HepG2 (cell line): ENCODE measurements around the gene LTC4S. TPM values are rescaled to one million over a fixed set of nuclear protein-coding genes. Genes with fewer than 3 reads are reported as not detected.

Experiments used
- DNMT3B ChIP-seq: conservative IDR thresholded peaks from 2 replicates; pipeline ENCODE4 v1.6.1; 2016; ENCODE audit warnings: missing biosample characterization, control low read depth
- FIP1L1 ChIP-seq: fragments of 200-400 bp; formaldehyde crosslinking; IDR thresholded peaks from 2 replicates; pipeline ENCODE4 v1.6.1; 2018; ENCODE audit warnings: low read depth, mild to moderate bottlenecking, low read length, moderate library complexity, borderline replicate concordance; ENCODE audit not compliant: insufficient read depth
- FOXO1 ChIP-seq: sonication (generic); formaldehyde crosslinking; IDR thresholded peaks from 2 replicates; pipeline ENCODE4 v1.4.0; 2020; ENCODE audit warnings: missing genetic modification reagents
- HNF4G ChIP-seq, 2 experiments: sonication (generic) in 1 of 2; formaldehyde crosslinking in 1 of 2; IDR thresholded peaks; 2 replicates each; pipeline versions ENCODE4 v1.4.0 to v1.6.1; 2011 to 2020; ENCODE audit warnings: borderline replicate concordance in 2 of 2, low read depth in 2 of 2, mild to moderate bottlenecking in 2 of 2, low read length in 1 of 2, missing genetic modification reagents in 1 of 2, moderate library complexity in 1 of 2
- ISL2 ChIP-seq: sonication (generic); formaldehyde crosslinking; IDR thresholded peaks from 2 replicates; pipeline ENCODE4 v1.5.0; 2020; ENCODE audit warnings: missing genetic modification reagents
- JUN ChIP-seq: sonication (generic); formaldehyde crosslinking; IDR thresholded peaks from 2 replicates; pipeline ENCODE4 v1.4.0; 2020; ENCODE audit warnings: mild to moderate bottlenecking, missing genetic modification reagents
- KDM5A ChIP-seq: fragments of 200-600 bp; sonication (generic); IDR thresholded peaks from 2 replicates; pipeline ENCODE4 v1.7.0; 2018; ENCODE audit warnings: antibody characterized with exemption, mild to moderate bottlenecking, low read length, borderline replicate concordance
- NCOR1 ChIP-seq: fragments of 200-600 bp; sonication (generic); IDR thresholded peaks from 2 replicates; pipeline ENCODE4 v1.7.0; 2017; ENCODE audit warnings: antibody characterized with exemption, low read length, borderline replicate concordance
- NONO ChIP-seq, 2 experiments: fragments of 450-650 bp in 1 of 2; sonication (generic) in 1 of 2; formaldehyde crosslinking in 1 of 2; IDR thresholded peaks in 1 of 2; conservative IDR thresholded peaks in 1 of 2; 2 replicates each; pipeline versions ENCODE4 v1.6.1 to v1.8.0; 2017 to 2022; ENCODE audit warnings: mild to moderate bottlenecking in 1 of 2, missing genetic modification reagents in 1 of 2, moderate library complexity in 1 of 2
- TBP ChIP-seq: sonication (generic); formaldehyde crosslinking; IDR thresholded peaks from 2 replicates; pipeline ENCODE4 v1.5.0; 2020; ENCODE audit warnings: missing genetic modification reagents
- THYN1 ChIP-seq: sonication (generic); formaldehyde crosslinking; IDR thresholded peaks from 2 replicates; pipeline ENCODE4 v1.8.1; 2023; ENCODE audit warnings: low read depth, mild to moderate bottlenecking, moderate library complexity, missing genetic modification reagents, borderline replicate concordance
- ZFP36L2 ChIP-seq: sonication (generic); formaldehyde crosslinking; IDR thresholded peaks from 2 replicates; pipeline ENCODE4 v1.4.0; 2020; ENCODE audit warnings: missing genetic modification reagents
- ZNF34 ChIP-seq: sonication (generic); formaldehyde crosslinking; IDR thresholded peaks from 2 replicates; pipeline ENCODE4 v1.4.0; 2020; ENCODE audit warnings: mild to moderate bottlenecking, missing genetic modification reagents, borderline replicate concordance
- ZNF446 ChIP-seq: sonication (generic); formaldehyde crosslinking; IDR thresholded peaks from 2 replicates; pipeline ENCODE4 v1.5.0; 2020; ENCODE audit warnings: mild to moderate bottlenecking, missing genetic modification reagents
- ZNF766 ChIP-seq: sonication (generic); formaldehyde crosslinking; IDR thresholded peaks from 2 replicates; pipeline ENCODE4 v1.5.0; 2020; ENCODE audit warnings: missing genetic modification reagents, borderline replicate concordance
- ZSCAN29 ChIP-seq: sonication (generic); formaldehyde crosslinking; conservative IDR thresholded peaks from 2 replicates; pipeline ENCODE4 v1.4.0; 2020; ENCODE audit warnings: mild to moderate bottlenecking, missing genetic modification reagents
- polyA plus RNA-seq, 8 experiments: library from polyadenylated mRNA; depleted of rRNA in 3 of 8; stranded (reverse) in 7 of 8; unstranded in 1 of 8; fragments of >200 nt; fragmentation: Illumina TruSeq in 4 of 8; extraction: Trizol in 4 of 8; gene quantifications; 2 replicates each; pipeline versions ENCODE4 v1.2.1 to v1.2.3, GENCODE V29; 2011 to 2016; ENCODE audit warnings: low read depth in 4 of 8, missing spikeins in 1 of 8, mixed read lengths in 1 of 8; ENCODE audit not compliant: insufficient read depth in 1 of 8
- total RNA-seq, 5 experiments: library from RNA; depleted of rRNA; stranded (reverse); fragments of >200 nt; fragmentation: Illumina TruSeq; extraction: Trizol; gene quantifications; 2 replicates each; pipeline ENCODE4 v1.2.3, GENCODE V29; 2016; ENCODE audit warnings: low read depth in 1 of 5
- TF ChIP-seq, protein P1 (sequence below): sonication (generic); formaldehyde crosslinking; IDR thresholded peaks from 2 replicates; pipeline ENCODE4 v1.4.0; 2020; ENCODE audit warnings: missing genetic modification reagents
- TF ChIP-seq, protein P2 (sequence below): sonication (generic); formaldehyde crosslinking; IDR thresholded peaks from 2 replicates; pipeline ENCODE4 v1.8.0; 2022; ENCODE audit warnings: missing genetic modification reagents, low read depth, mild to moderate bottlenecking, borderline replicate concordance
- TF ChIP-seq, protein P3 (sequence below): sonication (generic); formaldehyde crosslinking; IDR thresholded peaks from 2 replicates; pipeline ENCODE4 v1.8.0; 2022; ENCODE audit warnings: mild to moderate bottlenecking, missing genetic modification reagents
- TF ChIP-seq, protein P4 (sequence below): sonication (generic); formaldehyde crosslinking; conservative IDR thresholded peaks from 2 replicates; pipeline ENCODE4 v1.8.1; 2023; ENCODE audit warnings: missing genetic modification reagents
- TF ChIP-seq, protein P5 (sequence below): IDR thresholded peaks from 2 replicates; pipeline ENCODE4 v1.6.1; 2016; ENCODE audit warnings: missing compliant biosample characterization, missing genetic modification reagents, borderline replicate concordance

The LTC4S gene
- total and polyA plus RNA-seq, 2 of the 13 experiments (the other 11 are each of a cell fraction or from before 2014, with no cell fraction given), result 0.35 TPM; not detected in 1

DNA sequence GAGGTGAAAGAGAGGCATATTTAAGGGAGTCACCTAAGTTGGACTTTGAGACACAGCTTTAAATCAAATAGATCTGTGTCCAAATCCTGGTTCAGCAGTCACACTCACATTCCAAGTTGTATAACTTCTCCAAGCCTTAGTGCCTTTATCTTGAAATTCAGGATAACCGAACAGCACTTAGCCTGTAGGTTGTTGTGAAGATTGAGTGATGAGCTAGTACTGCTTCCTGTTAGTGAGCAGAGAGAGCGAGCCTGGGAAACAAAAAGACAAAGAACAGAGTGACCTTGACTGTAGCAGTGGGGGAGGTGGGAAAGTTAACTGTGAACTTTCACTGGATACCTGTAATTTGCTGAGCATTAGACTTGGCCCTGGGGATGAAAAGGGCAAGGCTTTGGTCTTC is 38.8 kb upstream of the LTC4S start (continued):
- TF ChIP-seq, protein P1, sequence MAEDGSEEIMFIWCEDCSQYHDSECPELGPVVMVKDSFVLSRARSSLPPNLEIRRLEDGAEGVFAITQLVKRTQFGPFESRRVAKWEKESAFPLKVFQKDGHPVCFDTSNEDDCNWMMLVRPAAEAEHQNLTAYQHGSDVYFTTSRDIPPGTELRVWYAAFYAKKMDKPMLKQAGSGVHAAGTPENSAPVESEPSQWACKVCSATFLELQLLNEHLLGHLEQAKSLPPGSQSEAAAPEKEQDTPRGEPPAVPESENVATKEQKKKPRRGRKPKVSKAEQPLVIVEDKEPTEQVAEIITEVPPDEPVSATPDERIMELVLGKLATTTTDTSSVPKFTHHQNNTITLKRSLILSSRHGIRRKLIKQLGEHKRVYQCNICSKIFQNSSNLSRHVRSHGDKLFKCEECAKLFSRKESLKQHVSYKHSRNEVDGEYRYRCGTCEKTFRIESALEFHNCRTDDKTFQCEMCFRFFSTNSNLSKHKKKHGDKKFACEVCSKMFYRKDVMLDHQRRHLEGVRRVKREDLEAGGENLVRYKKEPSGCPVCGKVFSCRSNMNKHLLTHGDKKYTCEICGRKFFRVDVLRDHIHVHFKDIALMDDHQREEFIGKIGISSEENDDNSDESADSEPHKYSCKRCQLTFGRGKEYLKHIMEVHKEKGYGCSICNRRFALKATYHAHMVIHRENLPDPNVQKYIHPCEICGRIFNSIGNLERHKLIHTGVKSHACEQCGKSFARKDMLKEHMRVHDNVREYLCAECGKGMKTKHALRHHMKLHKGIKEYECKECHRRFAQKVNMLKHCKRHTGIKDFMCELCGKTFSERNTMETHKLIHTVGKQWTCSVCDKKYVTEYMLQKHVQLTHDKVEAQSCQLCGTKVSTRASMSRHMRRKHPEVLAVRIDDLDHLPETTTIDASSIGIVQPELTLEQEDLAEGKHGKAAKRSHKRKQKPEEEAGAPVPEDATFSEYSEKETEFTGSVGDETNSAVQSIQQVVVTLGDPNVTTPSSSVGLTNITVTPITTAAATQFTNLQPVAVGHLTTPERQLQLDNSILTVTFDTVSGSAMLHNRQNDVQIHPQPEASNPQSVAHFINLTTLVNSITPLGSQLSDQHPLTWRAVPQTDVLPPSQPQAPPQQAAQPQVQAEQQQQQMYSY (CRISPR knock-in tag), result no peak
- TF ChIP-seq, protein P2, sequence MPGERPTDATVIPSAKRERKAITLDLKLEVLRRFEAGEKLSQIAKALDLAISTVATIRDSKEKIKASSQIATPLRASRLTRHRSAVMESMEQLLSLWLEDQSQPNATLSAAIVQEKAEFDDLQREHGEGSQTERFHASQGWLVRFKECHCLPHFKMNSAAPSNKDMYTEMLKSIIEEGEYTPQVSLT (CRISPR knock-in tag), result no peak
- TF ChIP-seq ZFP36L2 (CRISPR knock-in tag), result no peak
- no peak for TF ChIP-seq ISL2 (CRISPR knock-in tag)
- 0 out of 2 replicates have a peak, but pooled peaks have one; percentile 41 for TF ChIP-seq FOXO1 (CRISPR knock-in tag)
- TF ChIP-seq ZNF766 (CRISPR knock-in tag), result no peak
- TF ChIP-seq ZNF446, result no peak
- TF ChIP-seq, protein P3, sequence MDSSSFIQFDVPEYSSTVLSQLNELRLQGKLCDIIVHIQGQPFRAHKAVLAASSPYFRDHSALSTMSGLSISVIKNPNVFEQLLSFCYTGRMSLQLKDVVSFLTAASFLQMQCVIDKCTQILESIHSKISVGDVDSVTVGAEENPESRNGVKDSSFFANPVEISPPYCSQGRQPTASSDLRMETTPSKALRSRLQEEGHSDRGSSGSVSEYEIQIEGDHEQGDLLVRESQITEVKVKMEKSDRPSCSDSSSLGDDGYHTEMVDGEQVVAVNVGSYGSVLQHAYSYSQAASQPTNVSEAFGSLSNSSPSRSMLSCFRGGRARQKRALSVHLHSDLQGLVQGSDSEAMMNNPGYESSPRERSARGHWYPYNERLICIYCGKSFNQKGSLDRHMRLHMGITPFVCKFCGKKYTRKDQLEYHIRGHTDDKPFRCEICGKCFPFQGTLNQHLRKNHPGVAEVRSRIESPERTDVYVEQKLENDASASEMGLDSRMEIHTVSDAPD (CRISPR knock-in tag), result 0 out of 2 replicates have a peak, but pooled peaks have one; percentile 40
- TF ChIP-seq, protein P4, sequence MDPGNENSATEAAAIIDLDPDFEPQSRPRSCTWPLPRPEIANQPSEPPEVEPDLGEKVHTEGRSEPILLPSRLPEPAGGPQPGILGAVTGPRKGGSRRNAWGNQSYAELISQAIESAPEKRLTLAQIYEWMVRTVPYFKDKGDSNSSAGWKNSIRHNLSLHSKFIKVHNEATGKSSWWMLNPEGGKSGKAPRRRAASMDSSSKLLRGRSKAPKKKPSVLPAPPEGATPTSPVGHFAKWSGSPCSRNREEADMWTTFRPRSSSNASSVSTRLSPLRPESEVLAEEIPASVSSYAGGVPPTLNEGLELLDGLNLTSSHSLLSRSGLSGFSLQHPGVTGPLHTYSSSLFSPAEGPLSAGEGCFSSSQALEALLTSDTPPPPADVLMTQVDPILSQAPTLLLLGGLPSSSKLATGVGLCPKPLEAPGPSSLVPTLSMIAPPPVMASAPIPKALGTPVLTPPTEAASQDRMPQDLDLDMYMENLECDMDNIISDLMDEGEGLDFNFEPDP (CRISPR knock-in tag), result no peak
- no peak for TF ChIP-seq JUN (CRISPR knock-in tag)
- no peak for TF ChIP-seq NONO (IDR thresholded peaks at IDR 0.05)
- no peak for TF ChIP-seq NONO (CRISPR knock-in tag; conservative IDR thresholded peaks at IDR 0.05)
- TF ChIP-seq FIP1L1, result no peak
- no peak for TF ChIP-seq ZNF34 (CRISPR knock-in tag)
- TF ChIP-seq KDM5A, result no peak
- peak; percentile 71 for TF ChIP-seq NCOR1
- no peak for TF ChIP-seq TBP
- TF ChIP-seq, protein P5, sequence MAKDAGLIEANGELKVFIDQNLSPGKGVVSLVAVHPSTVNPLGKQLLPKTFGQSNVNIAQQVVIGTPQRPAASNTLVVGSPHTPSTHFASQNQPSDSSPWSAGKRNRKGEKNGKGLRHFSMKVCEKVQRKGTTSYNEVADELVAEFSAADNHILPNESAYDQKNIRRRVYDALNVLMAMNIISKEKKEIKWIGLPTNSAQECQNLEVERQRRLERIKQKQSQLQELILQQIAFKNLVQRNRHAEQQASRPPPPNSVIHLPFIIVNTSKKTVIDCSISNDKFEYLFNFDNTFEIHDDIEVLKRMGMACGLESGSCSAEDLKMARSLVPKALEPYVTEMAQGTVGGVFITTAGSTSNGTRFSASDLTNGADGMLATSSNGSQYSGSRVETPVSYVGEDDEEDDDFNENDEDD (CRISPR knock-in tag), result no peak
- peak; percentile 64 for TF ChIP-seq HNF4G (IDR thresholded peaks at IDR 0.05; ENCODE audit: borderline replicate concordance, low read depth, low read length)
- peak; percentile 51; the same call in 1 of the 2 replicates for TF ChIP-seq HNF4G (CRISPR knock-in tag; IDR thresholded peaks at IDR 0.05; ENCODE audit: borderline replicate concordance, low read depth)
- no peak for TF ChIP-seq ZSCAN29 (CRISPR knock-in tag)
- TF ChIP-seq THYN1 (CRISPR knock-in tag), result no peak
- no peak for TF ChIP-seq DNMT3B
